ENCODE results near the gene DNM3.

Gene DNM3

GRCh38 chr1:171911506-171911905 is 70.2 kb downstream of the DNM3 start:
- H3K9me3 ChIP-seq (ENCODE audit: control insufficient read depth in 1 of 2, low read length in 2 of 2): no peaks in the 10 kb centered on the region
- H3K9ac ChIP-seq (ENCODE audit: low read depth in 1 of 2, low read length in 2 of 2): no peak overlapping the region
- H3K36me3 ChIP-seq (ENCODE audit: control insufficient read depth in 1 of 2, insufficient read depth in 2 of 2, low read length in 2 of 2): no peaks in the 10 kb centered on the region
- H3K4me1 ChIP-seq (ENCODE audit: control insufficient read depth in 1 of 2, insufficient read depth in 2 of 2, low read length in 2 of 2): peaks cover 5 to 7% of the 10 kb centered on the region in 2 donors
- no peak overlapping the region for H3K4me3 ChIP-seq (ENCODE audit: low read depth in 1 of 2, low read length in 2 of 2)
- no peak overlapping the region for H3K27ac ChIP-seq (ENCODE audit: low read depth, low read length)
- H3K27me3 ChIP-seq (ENCODE audit: control insufficient read depth in 1 of 2, insufficient read depth in 2 of 2, low read length in 2 of 2): no peaks in the 10 kb centered on the region

- Histone ChIP-seq H3K9ac (ENCODE audit: low read depth in 1 of 2, low read length in 2 of 2) (no peak overlapping the region), H3K27me3 (ENCODE audit: control insufficient read depth in 1 of 2, insufficient read depth in 2 of 2, low read length in 2 of 2) (no peaks in the 10 kb centered on the region), H3K4me3 (ENCODE audit: low read depth in 1 of 2, low read length in 2 of 2) (no peak overlapping the region), H3K4me1 (ENCODE audit: control insufficient read depth in 1 of 2, insufficient read depth in 2 of 2, low read length in 2 of 2) (peaks cover 5 to 7% of the 10 kb centered on the region in 2 donors), H3K36me3 (ENCODE audit: control insufficient read depth in 1 of 2, insufficient read depth in 2 of 2, low read length in 2 of 2) (no peaks in the 10 kb centered on the region), H3K27ac (ENCODE audit: low read depth, low read length) (no peak overlapping the region), H3K9me3 (ENCODE audit: control insufficient read depth in 1 of 2, low read length in 2 of 2) (no peaks in the 10 kb centered on the region)
Observed at GRCh38 chr1:171912509-171913175, 71.3 kb downstream of the DNM3 start.

- Histone ChIP-seq H3K27me3 (ENCODE audit: control insufficient read depth in 1 of 2, insufficient read depth in 2 of 2, low read length in 2 of 2) (no peaks in the 10 kb centered on the region), H3K4me3 (ENCODE audit: low read depth in 1 of 2, low read length in 2 of 2) (no peak overlapping the region), H3K27ac (ENCODE audit: low read depth, low read length) (peak overlapping the region; percentile 45), H3K9me3 (ENCODE audit: control insufficient read depth in 1 of 2, low read length in 2 of 2) (no peaks in the 10 kb centered on the region), H3K9ac (ENCODE audit: low read depth in 1 of 2, low read length in 2 of 2) (no peak overlapping the region), H3K36me3 (ENCODE audit: control insufficient read depth in 1 of 2, insufficient read depth in 2 of 2, low read length in 2 of 2) (no peaks in the 10 kb centered on the region), H3K4me1 (ENCODE audit: control insufficient read depth in 1 of 2, insufficient read depth in 2 of 2, low read length in 2 of 2) (peaks cover 5 to 7% of the 10 kb centered on the region in 2 donors)
Observed at GRCh38 chr1:171913385-171913784, 72.1 kb downstream of the DNM3 start.

- Histone ChIP-seq H3K27me3 (ENCODE audit: control insufficient read depth in 1 of 2, insufficient read depth in 2 of 2, low read length in 2 of 2) (no peaks in the 10 kb centered on the region), H3K9ac (ENCODE audit: low read depth in 1 of 2, low read length in 2 of 2) (no peak overlapping the region), H3K4me1 (ENCODE audit: control insufficient read depth in 1 of 2, insufficient read depth in 2 of 2, low read length in 2 of 2) (peaks cover 5 to 14% of the 10 kb centered on the region in 2 donors), H3K27ac (ENCODE audit: low read depth, low read length) (no peak overlapping the region), H3K4me3 (ENCODE audit: low read depth in 1 of 2, low read length in 2 of 2) (no peak overlapping the region), H3K9me3 (ENCODE audit: control insufficient read depth in 1 of 2, low read length in 2 of 2) (no peaks in the 10 kb centered on the region), H3K36me3 (ENCODE audit: control insufficient read depth in 1 of 2, insufficient read depth in 2 of 2, low read length in 2 of 2) (no peaks in the 10 kb centered on the region)
Observed at GRCh38 chr1:171916315-171916771, 75.0 kb downstream of the DNM3 start.

- Histone ChIP-seq H3K4me1 (ENCODE audit: control insufficient read depth in 1 of 2, insufficient read depth in 2 of 2, low read length in 2 of 2) (peaks cover 5 to 13% of the 10 kb centered on the region in 2 donors), H3K27me3 (ENCODE audit: control insufficient read depth in 1 of 2, insufficient read depth in 2 of 2, low read length in 2 of 2) (no peaks in the 10 kb centered on the region), H3K9ac (ENCODE audit: low read depth in 1 of 2, low read length in 2 of 2) (no peak overlapping the region), H3K9me3 (ENCODE audit: control insufficient read depth in 1 of 2, low read length in 2 of 2) (no peaks in the 10 kb centered on the region), H3K27ac (ENCODE audit: low read depth, low read length) (no peak overlapping the region), H3K4me3 (ENCODE audit: low read depth in 1 of 2, low read length in 2 of 2) (no peak overlapping the region), H3K36me3 (ENCODE audit: control insufficient read depth in 1 of 2, insufficient read depth in 2 of 2, low read length in 2 of 2) (no peaks in the 10 kb centered on the region)
Observed at GRCh38 chr1:171917331-171917730, 76.0 kb downstream of the DNM3 start.

- Histone ChIP-seq H3K4me3 (ENCODE audit: low read depth in 1 of 2, low read length in 2 of 2) (no peak overlapping the region), H3K27me3 (ENCODE audit: control insufficient read depth in 1 of 2, insufficient read depth in 2 of 2, low read length in 2 of 2) (no peaks in the 10 kb centered on the region), H3K4me1 (ENCODE audit: control insufficient read depth in 1 of 2, insufficient read depth in 2 of 2, low read length in 2 of 2) (peaks cover 0 to 7% of the 10 kb centered on the region in 2 donors), H3K27ac (ENCODE audit: low read depth, low read length) (no peak overlapping the region), H3K9me3 (ENCODE audit: control insufficient read depth in 1 of 2, low read length in 2 of 2) (no peaks in the 10 kb centered on the region), H3K36me3 (ENCODE audit: control insufficient read depth in 1 of 2, insufficient read depth in 2 of 2, low read length in 2 of 2) (no peaks in the 10 kb centered on the region), H3K9ac (ENCODE audit: low read depth in 1 of 2, low read length in 2 of 2) (no peak overlapping the region)
Observed at GRCh38 chr1:171919891-171920887, 78.9 kb downstream of the DNM3 start.

- Histone ChIP-seq H3K36me3 (ENCODE audit: control insufficient read depth in 1 of 2, insufficient read depth in 2 of 2, low read length in 2 of 2) (no peaks in the 10 kb centered on the region), H3K9me3 (ENCODE audit: control insufficient read depth in 1 of 2, low read length in 2 of 2) (no peaks in the 10 kb centered on the region), H3K9ac (ENCODE audit: low read depth in 1 of 2, low read length in 2 of 2) (no peak overlapping the region), H3K27ac (ENCODE audit: low read depth, low read length) (no peak overlapping the region), H3K4me1 (ENCODE audit: control insufficient read depth in 1 of 2, insufficient read depth in 2 of 2, low read length in 2 of 2) (peaks cover 0 to 7% of the 10 kb centered on the region in 2 donors), H3K27me3 (ENCODE audit: control insufficient read depth in 1 of 2, insufficient read depth in 2 of 2, low read length in 2 of 2) (no peaks in the 10 kb centered on the region), H3K4me3 (ENCODE audit: low read depth in 1 of 2, low read length in 2 of 2) (no peak overlapping the region)
Observed at GRCh38 chr1:171922999-171923398, 81.7 kb downstream of the DNM3 start.

- Histone ChIP-seq H3K9me3 (ENCODE audit: control insufficient read depth in 1 of 2, low read length in 2 of 2) (no peaks in the 10 kb centered on the region), H3K4me1 (ENCODE audit: control insufficient read depth in 1 of 2, insufficient read depth in 2 of 2, low read length in 2 of 2) (no peaks in the 10 kb centered on the region), H3K27ac (ENCODE audit: low read depth, low read length) (no peak overlapping the region), H3K36me3 (ENCODE audit: control insufficient read depth in 1 of 2, insufficient read depth in 2 of 2, low read length in 2 of 2) (no peaks in the 10 kb centered on the region), H3K4me3 (ENCODE audit: low read depth in 1 of 2, low read length in 2 of 2) (no peak overlapping the region), H3K27me3 (ENCODE audit: control insufficient read depth in 1 of 2, insufficient read depth in 2 of 2, low read length in 2 of 2) (no peaks in the 10 kb centered on the region), H3K9ac (ENCODE audit: low read depth in 1 of 2, low read length in 2 of 2) (no peak overlapping the region)
Observed at GRCh38 chr1:171929121-171929520, 87.8 kb downstream of the DNM3 start.

GRCh38 chr1:171931752-171932151 is 90.5 kb downstream of the DNM3 start:
- Histone ChIP-seq H3K4me1 (ENCODE audit: control insufficient read depth in 1 of 2, insufficient read depth in 2 of 2, low read length in 2 of 2) (no peaks in the 10 kb centered on the region), H3K4me3 (ENCODE audit: low read depth in 1 of 2, low read length in 2 of 2) (no peak overlapping the region)

GRCh38 chr1:171934664-171935063 is 93.4 kb downstream of the DNM3 start:
- Histone ChIP-seq H3K27ac (ENCODE audit: low read depth, low read length) (no peak overlapping the region), H3K4me3 (ENCODE audit: low read depth in 1 of 2, low read length in 2 of 2) (no peak overlapping the region), H3K36me3 (ENCODE audit: control insufficient read depth in 1 of 2, insufficient read depth in 2 of 2, low read length in 2 of 2) (no peaks in the 10 kb centered on the region), H3K9ac (ENCODE audit: low read depth in 1 of 2, low read length in 2 of 2) (no peak overlapping the region), H3K4me1 (ENCODE audit: control insufficient read depth in 1 of 2, insufficient read depth in 2 of 2, low read length in 2 of 2) (no peaks in the 10 kb centered on the region), H3K27me3 (ENCODE audit: control insufficient read depth in 1 of 2, insufficient read depth in 2 of 2, low read length in 2 of 2) (no peaks in the 10 kb centered on the region), H3K9me3 (ENCODE audit: control insufficient read depth in 1 of 2, low read length in 2 of 2) (no peaks in the 10 kb centered on the region)

More at GRCh38 chr1:171931752-171932151, 90.5 kb downstream of the DNM3 start:
- Histone ChIP-seq H3K9me3 (ENCODE audit: control insufficient read depth in 1 of 2, low read length in 2 of 2) (no peaks in the 10 kb centered on the region), H3K36me3 (ENCODE audit: control insufficient read depth in 1 of 2, insufficient read depth in 2 of 2, low read length in 2 of 2) (no peaks in the 10 kb centered on the region), H3K9ac (ENCODE audit: low read depth in 1 of 2, low read length in 2 of 2) (no peak overlapping the region), H3K27me3 (ENCODE audit: control insufficient read depth in 1 of 2, insufficient read depth in 2 of 2, low read length in 2 of 2) (no peaks in the 10 kb centered on the region), H3K27ac (ENCODE audit: low read depth, low read length) (no peak overlapping the region)
